Endothelial cell of hepatic sinusoid (primary cell): ENCODE data around the gene IL13.

ENCODE experiments used
- in situ Hi-C: cut with HindIII; loops from 2 replicates; pipeline ENCODE4 v1.10.0; 2017; ENCODE audit warnings: low sequenced_read_pairs

IL13 gene

DNA sequence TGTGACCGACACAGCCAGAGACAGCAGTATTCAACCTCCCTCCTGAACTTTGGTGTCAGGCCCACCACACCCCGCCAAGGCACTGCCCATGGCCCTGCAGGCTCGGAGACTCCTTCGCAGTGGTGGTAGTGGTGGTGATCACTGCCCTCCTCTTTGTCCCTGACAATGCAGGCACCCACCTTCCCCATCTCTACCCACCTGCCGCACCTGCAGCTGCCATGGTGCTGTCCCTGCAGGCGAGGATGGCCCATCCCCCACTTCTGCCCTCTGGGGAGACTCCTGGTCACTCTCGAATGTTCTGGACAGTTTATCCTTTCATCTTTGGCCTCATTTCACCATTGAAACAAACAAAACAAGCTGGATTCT, 11.5 kb downstream of the IL13 start:
- in situ Hi-C loops = no loop called here

GRCh38 chr5:132669966-132670882, 12.3 kb downstream of the IL13 start:
- in situ Hi-C loops = loop anchor here (10.0 kb wide), 1 partner anchor 275 kb away; no protein-coding TSS in a partner anchor

- in situ Hi-C loops = loop anchor here (10.0 kb wide), 1 partner anchor 276 kb away; no protein-coding TSS in a partner anchor
Measured at GRCh38 chr5:132671000-132671399, 13.0 kb downstream of the IL13 start.

DNA sequence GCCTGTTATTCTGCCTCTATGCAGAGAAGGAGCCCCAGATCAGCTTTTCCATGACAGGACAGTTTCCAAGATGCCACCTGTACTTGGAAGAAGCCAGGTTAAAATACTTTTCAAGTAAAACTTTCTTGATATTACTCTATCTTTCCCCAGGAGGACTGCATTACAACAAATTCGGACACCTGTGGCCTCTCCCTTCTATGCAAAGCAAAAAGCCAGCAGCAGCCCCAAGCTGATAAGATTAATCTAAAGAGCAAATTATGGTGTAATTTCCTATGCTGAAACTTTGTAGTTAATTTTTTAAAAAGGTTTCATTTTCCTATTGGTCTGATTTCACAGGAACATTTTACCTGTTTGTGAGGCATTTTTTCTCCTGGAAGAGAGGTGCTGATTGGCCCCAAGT, 15.5 kb downstream of the IL13 start:
- in situ Hi-C loops = loop anchor here (10.0 kb wide), 1 partner anchor 279 kb away; no protein-coding TSS in a partner anchor

DNA sequence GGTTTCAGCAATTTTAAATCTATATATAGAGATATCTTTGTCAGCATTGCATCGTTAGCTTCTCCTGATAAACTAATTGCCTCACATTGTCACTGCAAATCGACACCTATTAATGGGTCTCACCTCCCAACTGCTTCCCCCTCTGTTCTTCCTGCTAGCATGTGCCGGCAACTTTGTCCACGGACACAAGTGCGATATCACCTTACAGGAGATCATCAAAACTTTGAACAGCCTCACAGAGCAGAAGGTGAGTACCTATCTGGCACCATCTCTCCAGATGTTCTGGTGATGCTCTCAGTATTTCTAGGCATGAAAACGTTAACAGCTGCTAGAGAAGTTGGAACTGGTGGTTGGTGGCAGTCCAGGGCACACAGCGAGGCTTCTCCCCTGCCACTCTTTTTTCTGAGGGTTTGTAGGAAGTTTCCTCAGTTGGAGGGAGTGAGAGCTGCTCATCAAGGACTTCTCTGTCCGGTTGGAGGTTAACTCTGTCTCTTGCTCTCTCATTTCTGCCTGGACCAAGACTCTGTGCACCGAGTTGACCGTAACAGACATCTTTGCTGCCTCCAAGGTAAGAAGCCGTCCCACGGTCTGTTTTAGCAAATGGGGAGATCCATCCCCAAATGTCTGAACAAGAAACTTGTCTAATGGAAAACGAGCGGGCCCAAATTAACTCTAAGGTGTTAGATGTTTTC, 16.1 kb downstream of the IL13 start, which contains the start of gene IL4:
TSS of gene IL4 (plus strand) at position 51 of the 692 bp plus-strand sequence. CDS start at position 113, 62 bp downstream.
- in situ Hi-C loops = loop anchor here (10.0 kb wide), 1 partner anchor 279 kb away; no protein-coding TSS in a partner anchor

DNA sequence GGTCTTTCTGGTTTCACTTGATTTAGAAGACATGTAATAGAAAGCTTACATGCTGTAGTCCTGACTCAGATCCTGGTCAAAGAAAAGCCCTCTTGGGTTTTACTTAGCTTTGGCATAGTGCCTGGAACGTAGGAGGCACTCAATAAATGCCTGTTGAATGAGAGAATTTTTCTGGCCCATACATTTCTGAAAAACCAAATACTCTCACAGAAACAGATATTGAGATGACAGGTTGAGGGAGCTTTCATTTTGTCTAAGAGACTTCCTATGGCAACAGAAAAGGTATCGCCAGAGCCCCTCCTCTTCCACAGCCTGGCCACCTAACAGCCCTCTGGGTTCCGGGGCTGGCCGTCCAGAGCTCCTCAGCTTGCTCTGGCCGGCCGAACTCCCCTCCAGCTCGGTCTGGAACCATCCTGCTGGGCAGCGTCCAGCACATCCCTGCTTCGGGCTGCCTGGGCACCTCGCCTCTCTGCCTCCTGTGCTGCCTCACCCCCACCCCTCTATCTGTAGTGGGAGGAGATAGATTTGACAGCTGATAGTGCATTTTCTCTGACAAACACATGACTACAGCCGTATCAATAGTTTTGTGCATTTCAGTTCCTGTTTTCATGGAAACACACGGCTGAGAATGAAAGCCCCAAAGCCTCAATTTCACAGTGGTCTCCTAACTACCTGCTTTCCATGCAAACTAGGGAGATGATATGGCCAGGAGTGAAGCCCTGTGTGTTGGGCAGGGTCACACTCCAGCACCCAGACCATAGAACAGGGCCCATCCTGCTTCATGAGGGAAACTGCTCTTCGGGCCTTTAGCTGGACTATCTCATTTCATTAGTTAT, 16.9 kb downstream of the IL13 start:
- in situ Hi-C loops = loop anchor here (10.0 kb wide), 1 partner anchor 280 kb away; no protein-coding TSS in a partner anchor

DNA sequence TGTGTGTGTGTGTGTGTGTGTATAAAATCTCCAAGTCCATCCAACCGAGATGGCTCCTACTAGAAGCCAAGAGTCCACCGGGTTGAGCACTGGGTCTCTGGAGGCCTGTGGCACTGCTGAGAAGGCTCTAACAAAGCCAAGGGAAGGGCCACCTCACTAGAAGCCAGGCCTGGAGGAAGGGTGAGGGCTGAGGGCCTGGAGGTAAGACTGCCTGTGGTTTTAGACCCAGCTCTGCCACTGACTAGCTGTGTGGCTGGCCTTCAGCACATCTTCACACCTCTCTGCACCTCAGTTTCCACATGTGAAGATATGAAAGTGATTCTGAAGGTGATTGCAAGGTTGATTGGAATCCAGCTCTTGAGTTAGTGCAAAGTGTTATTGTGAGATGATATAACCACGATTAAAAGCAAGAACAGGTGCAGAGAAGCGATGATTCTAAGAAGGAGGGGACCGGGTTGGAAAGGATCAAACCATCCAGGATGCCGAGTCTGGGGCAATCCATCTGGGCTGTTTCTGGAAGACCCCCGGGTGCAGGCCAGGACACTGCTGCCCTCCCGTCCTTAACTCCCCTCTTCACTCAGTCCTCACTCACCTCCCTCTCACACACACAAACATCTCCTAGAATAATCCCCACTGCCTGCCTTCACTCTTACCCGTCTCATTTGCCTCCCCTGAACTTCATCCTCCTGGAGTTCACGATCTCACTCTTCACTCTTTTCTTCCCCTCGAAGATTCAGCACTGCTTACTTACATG, 18.1 kb downstream of the IL13 start:
- in situ Hi-C loops = loop anchor here (10.0 kb wide), 1 partner anchor 281 kb away; no protein-coding TSS in a partner anchor

GRCh38 chr5:132677191-132677590, 19.2 kb downstream of the IL13 start:
- in situ Hi-C loops = loop anchor here (10.0 kb wide), 1 partner anchor 282 kb away; no protein-coding TSS in a partner anchor

DNA sequence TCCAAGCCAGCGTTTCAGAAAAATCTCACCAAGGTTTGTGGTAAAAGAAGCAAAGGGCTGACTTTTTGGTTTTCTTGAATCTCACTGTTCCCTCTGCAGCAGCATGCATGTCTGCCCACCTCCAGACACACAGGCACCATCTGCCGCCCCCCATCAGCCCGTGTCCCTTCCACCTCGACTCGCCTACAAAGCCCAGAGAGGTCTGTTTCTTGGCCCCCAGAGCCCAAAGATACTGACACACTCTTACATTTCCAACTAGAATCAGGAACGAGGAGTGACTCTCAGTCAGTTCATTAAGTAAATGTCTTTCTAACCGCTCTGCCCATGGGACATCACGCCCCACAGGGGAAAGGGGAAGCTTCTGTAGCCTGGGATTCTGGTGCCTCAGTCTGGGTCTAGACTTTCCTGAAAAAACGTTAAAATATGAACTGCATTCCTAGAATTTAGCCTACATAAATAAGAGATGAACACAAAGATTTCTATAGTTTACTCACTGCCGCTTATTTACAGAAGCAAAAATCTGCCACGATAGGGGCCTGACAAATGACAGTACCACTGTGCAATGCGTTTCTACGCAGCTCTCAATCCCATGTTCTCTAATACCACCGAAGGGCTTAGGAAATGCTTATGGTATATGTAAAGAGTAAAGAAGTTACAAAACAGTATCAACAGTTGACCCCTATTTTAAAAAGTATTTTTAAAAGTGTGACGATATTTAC, 19.9 kb downstream of the IL13 start:
- in situ Hi-C loops = loop anchor here (10.0 kb wide), 1 partner anchor 283 kb away; no protein-coding TSS in a partner anchor

DNA sequence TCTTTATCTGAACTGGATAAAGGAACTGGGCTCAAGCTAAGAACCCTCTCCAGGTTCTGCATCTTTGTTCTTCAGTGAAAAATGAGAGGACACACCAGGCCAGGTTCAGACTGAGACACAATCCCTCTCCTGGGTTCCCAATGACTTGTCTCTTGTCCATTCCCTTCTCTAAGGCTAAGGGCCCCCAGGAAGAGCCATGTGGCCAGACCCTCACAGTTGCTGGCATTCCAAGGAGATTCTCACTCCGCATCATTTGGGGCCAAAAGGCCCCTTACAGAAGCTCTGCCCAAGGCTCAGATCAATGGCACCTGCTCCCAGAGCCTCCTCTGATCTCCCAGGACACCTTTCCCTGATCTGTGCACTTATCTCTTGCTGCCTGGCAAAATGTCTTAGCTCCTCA, 20.8 kb downstream of the IL13 start:
- in situ Hi-C loops = loop anchor here (10.0 kb wide), 1 partner anchor 284 kb away; no protein-coding TSS in a partner anchor

- in situ Hi-C loops = loop anchor here (10.0 kb wide), 1 partner anchor 284 kb away; no protein-coding TSS in a partner anchor
Measured at GRCh38 chr5:132679166-132679565, 21.2 kb downstream of the IL13 start.

- in situ Hi-C loops = loop anchor here (10.0 kb wide), 1 partner anchor 285 kb away; no protein-coding TSS in a partner anchor
Measured at GRCh38 chr5:132679717-132680380, 21.9 kb downstream of the IL13 start.

GRCh38 chr5:132680780-132681475, 23.0 kb downstream of the IL13 start:
- in situ Hi-C loops = no loop called here

DNA sequence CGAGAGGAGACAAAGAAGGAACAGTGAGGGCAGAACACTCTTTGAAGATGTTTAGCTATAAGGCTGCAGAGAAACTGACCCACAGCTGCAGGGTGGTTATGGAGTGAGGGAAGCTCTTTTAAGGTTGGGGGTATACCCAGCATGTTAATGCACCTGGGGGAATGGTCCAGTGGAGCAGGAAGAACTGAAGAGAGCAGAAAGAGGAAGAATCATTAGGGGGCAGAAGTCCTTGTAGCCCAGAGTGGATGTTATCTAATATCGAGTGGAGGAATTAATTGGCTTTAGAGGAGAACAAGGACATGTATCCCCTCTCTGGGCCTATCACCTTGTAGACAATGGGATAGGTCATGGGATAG, 23.5 kb downstream of the IL13 start:
- in situ Hi-C loops = no loop called here

DNA sequence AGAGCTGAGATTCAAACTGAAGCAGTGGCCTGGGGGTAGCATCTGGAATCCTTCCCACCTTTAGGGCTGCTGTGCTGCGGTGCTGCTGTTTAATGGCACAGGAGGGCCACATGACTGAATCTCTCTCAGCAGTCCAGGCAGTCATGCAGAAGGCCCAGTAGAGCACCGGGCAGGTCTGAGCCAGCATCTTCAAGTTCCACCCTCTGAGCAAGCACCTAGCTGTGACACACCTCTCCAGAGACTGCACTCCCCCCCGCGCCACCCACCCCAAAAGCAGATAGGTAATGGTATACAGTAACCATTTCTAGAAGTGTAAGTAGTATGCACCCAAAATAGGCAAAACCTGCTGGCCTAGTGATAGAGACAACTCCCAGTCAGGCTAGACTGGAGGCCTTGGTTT, 24.0 kb downstream of the IL13 start:
- in situ Hi-C loops = no loop called here

DNA sequence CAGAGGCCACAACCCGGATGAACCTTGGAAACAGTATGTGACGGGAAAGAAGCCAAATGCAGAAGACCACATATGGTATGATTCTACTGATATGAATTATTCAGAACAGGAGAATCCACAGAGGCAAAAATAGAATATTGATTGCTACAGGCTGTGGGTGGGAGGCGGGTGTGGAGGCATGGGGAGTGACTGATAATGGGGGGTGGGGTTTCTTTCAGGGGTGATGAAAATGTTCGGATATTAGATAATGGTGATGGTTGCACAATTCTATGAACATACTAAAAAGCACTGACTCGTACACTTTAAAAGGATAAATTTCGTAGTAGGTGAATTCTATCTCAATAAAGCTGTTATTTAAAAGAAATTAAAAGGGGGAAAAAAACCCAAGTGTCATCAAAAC, 26.5 kb downstream of the IL13 start:
- in situ Hi-C loops = no loop called here

DNA sequence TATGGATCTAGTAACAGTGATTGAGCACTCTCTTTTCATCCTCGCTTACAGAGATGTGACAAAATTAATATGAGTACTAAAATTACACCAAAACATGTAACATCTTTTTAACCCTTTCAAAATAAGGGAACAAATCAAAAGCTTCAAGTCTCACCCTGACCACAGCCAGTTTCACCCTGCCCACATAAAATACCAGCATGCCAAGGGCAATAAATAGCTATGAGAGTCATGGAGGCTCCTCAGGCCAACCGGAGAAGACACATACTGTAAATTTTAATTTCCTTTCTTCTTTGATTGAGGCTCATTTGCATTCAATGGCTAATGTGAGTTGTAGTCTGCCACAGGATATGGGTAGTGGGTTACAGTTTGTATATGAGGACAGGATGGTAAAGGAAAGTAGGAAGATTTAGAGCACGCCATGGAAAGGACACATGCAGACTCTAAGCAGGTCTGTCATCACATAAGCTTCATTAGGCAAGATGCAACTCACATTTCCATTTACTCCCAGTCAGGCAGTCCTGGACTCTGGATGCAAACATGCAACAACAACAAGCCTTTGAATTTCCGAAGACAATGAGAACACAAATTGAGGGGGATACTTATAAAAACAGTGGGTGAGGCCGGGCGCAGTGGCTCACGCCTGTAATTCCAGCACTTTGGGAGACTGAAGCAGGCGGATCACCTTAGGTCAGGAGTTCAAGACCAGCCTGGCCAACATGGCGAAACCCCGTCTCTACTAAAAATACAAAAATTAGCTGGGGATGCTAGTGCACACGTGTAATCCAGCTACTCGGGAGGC, 27.1 kb downstream of the IL13 start:
- in situ Hi-C loops = no loop called here
